PFSK-1 (cell line): ENCODE results near the gene SH3BP5.

ENCODE experiments used
- POLR2AphosphoS5 ChIP-seq: IDR thresholded peaks from 2 replicates; pipeline ENCODE4 v1.6.1; 2012; ENCODE audit warnings: low read depth, mild to moderate bottlenecking, control low read depth, low read length, moderate library complexity
- SIN3A ChIP-seq: IDR thresholded peaks from 2 replicates; pipeline ENCODE4 v1.6.1; 2012; ENCODE audit warnings: mild to moderate bottlenecking, low read length, moderate library complexity, borderline replicate concordance; ENCODE audit not compliant: insufficient read depth
- TAF1 ChIP-seq: IDR thresholded peaks from 2 replicates; pipeline ENCODE4 v1.6.1; 2012; ENCODE audit warnings: low read length, control low read depth, borderline replicate concordance; ENCODE audit not compliant: insufficient read depth

DNA sequence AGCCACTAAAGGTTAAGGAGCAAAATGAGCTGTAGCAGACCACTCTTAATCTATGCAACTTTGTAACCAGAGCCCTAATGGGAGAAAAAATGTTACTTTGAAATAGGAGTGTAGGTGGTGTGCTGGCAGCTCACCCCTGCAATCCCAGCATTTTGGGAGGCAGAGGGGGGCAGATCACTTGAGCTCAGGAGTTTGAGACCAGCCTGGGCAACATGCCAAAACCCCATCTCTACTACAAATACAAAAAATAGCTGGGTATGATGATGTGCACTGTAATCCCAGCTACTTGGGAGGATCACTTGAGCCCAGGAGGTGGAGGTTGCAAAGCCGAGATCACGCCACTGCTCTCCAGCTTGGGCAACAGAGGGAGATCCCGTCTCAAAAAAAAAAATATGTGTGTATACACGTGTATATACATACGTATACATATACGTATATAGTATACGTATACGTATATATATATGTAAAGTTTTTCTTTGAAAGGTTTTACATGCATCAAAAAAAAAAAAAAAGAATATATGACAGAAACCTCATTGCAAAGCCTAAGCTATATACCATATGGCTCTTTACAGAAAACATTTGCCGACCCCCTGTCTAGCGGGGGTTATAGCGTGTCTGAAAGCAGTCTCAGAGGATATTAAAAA lies 110.7 kb downstream of the SH3BP5 start:
- TF ChIP-seq TAF1, result no peak
- no peak for TF ChIP-seq POLR2AphosphoS5
- no peak for TF ChIP-seq SIN3A
